Kidney tubule cell (primary cell): ENCODE data around the gene FAM228A.

ENCODE experiments used
- DNase-seq: peaks from one replicate; pipeline ENCODE4 v3.0.0-alpha.2; 2018; ENCODE audit warnings: low spot score

FAM228A gene

DNA sequence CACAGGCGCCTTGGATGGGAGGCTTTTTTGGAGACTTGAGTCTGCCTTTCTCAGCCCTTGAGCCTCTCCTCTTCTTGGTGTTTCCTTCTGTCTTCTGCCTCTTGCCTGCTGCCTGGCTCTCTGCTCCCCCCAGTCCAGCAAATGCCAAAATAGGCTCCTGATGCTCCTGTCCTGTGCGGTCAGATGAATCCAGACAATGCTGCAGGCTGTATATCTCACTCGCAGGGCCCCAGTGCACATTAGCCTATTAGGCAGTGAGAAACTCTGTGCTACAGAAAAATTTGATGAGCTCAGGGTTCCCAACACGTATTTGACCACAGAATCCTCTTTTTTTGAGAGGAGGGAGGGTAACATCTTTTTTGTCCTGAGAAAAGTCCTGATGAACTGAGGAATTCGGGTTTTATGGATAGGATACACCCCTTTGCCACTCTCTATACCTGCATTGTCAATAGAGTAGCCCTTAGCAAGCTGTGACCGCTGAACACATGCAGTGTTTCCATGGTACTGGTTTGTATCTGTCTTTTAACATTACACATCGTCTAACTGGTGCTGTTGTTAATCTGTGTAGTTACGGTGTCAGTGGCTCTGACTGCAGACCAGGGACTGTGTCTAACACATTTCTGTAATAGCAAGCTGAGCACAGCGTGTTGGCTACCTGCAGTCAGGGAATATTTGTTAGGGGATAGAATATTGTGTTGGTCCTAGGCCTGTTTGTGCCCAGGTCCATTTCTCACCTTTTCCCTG lies 50.8 kb downstream of the FAM228A start:
- DNase-seq, result no peak

DNA sequence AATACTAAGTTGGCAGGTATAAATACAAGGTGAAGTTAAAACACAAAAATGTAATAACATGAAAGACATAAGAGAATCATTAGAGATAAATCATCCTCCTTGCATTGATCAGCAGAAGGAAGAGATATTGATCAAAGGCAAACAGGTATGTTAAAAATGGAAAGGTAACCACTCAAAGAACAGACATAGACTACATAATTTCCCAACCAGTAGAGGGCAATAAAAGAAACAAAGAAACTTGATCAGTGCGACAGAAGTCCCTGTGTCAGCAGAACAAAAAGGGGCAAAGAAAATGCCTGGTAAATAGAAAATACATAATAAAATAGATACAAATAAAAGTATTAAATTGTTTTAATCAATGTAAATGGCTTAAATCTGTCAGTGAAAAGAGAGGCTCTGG lies 53.6 kb downstream of the FAM228A start:
- DNase-seq, result peak; percentile 24

DNA sequence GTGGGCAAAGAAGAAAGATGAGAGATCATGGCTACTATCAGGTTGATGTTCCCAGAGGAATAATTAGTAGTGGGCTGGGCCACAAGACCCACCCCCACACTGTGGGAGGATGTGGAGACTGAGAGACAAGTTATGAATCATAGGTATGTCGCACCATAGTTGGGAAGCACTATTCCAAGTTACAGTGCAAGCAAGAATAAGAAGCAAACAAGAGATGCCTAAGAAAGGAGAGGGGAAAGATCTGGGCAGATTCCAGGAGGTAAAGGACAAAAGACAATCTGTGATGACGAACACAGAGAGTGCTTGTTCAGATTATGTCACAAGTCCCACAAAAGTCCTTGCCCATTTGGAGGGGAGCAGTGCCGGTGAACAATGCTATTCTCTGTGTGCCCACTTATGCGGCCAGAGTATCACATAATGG lies 56.6 kb downstream of the FAM228A start:
- peak; percentile 37 for DNase-seq

- DNase-seq, result no peak
These were observed 58.5 kb downstream of the FAM228A start for GRCh38 chr2:24233321-24233720.

- DNase-seq, result no peak
These were observed 62.5 kb downstream of the FAM228A start for GRCh38 chr2:24237313-24237712.

GRCh38 chr2:24238158-24238557 lies 63.3 kb downstream of the FAM228A start:
- DNase-seq, result no peak

- no peak for DNase-seq
These were observed 64.7 kb downstream of the FAM228A start for GRCh38 chr2:24239553-24239952.
